K562 (cell line): ENCODE data around the gene VWC2.

Source experiments
- ATF1 ChIP-seq, 2 experiments: fragments of 450-650 bp in 1 of 2; IDR thresholded peaks; 2 replicates each; pipeline ENCODE4 v1.6.1; 2016; ENCODE audit warnings: missing compliant biosample characterization in 1 of 2, missing genetic modification characterization in 1 of 2
- EZH2 ChIP-seq: IDR thresholded peaks from 2 replicates; pipeline ENCODE4 v1.6.1; 2012; ENCODE audit warnings: low read depth, mild to moderate bottlenecking, inconsistent platforms, low read length, borderline replicate concordance
- KAT2B ChIP-seq: IDR thresholded peaks from one replicate; pipeline ENCODE4 v1.6.1; 2012; ENCODE audit warnings: low read depth, mild to moderate bottlenecking, control low read depth, inconsistent platforms, low read length, moderate library complexity
- NR2C2 ChIP-seq, 2 experiments: fragments of 200-800 bp in 1 of 2; sonication (Bioruptor generic) in 1 of 2; sonication (generic) in 1 of 2; formaldehyde crosslinking in 1 of 2; IDR thresholded peaks; 2 replicates each; pipeline versions ENCODE4 v1.6.1 to v1.8.0; 2016 to 2022; ENCODE audit warnings: mild to moderate bottlenecking in 1 of 2, missing compliant biosample characterization in 1 of 2, missing genetic modification characterization in 1 of 2, missing genetic modification reagents in 1 of 2
- POLR2AphosphoS5 ChIP-seq: IDR thresholded peaks from 2 replicates; pipeline ENCODE4 v1.6.1; 2011; ENCODE audit warnings: mild to moderate bottlenecking, low read depth, low read length, moderate library complexity; ENCODE audit not compliant: control insufficient read depth, insufficient read depth
- RAD21 ChIP-seq, 2 experiments: fragments of 250-450 bp in 1 of 2; fragments of 450-650 bp in 1 of 2; sonication (Bioruptor Pico) in 1 of 2; formaldehyde crosslinking in 1 of 2; IDR thresholded peaks in 1 of 2; conservative IDR thresholded peaks in 1 of 2; 2 replicates each; pipeline versions ENCODE4 v1.4.0 to v1.8.0; 2020 to 2022; ENCODE audit warnings: mild to moderate bottlenecking in 2 of 2, moderate library complexity in 1 of 2
- SP1 ChIP-seq: sonication (generic); formaldehyde crosslinking; IDR thresholded peaks from 2 replicates; pipeline ENCODE4 v1.8.1; 2022; ENCODE audit warnings: mild to moderate bottlenecking, missing genetic modification reagents
- STAG1 ChIP-seq: sonication (generic); formaldehyde crosslinking; IDR thresholded peaks from 2 replicates; pipeline ENCODE4 v1.5.0; 2020; ENCODE audit warnings: missing genetic modification reagents, borderline replicate concordance
- TEAD4 ChIP-seq, 2 experiments: sonication (generic) in 1 of 2; formaldehyde crosslinking in 1 of 2; IDR thresholded peaks; 2 replicates each; pipeline versions ENCODE4 v1.6.1 to v1.8.0; 2012 to 2022; ENCODE audit warnings: borderline replicate concordance in 1 of 2, inconsistent platforms in 1 of 2, low read length in 1 of 2, mild to moderate bottlenecking in 1 of 2, missing genetic modification reagents in 1 of 2
- TF ChIP-seq, protein P1 (sequence below), 3 experiments: IDR thresholded peaks in 2 of 3; conservative IDR thresholded peaks in 1 of 3; 2 replicates each; pipeline ENCODE4 v1.5.1; 2011 to 2012; ENCODE audit warnings: low read length in 3 of 3, mild to moderate bottlenecking in 3 of 3, control low read depth in 2 of 3, improper control_type of control experiment in 1 of 3, inconsistent platforms in 1 of 3, low read depth in 1 of 3, mixed read lengths in 1 of 3, moderate library complexity in 1 of 3; ENCODE audit not compliant: insufficient read depth in 2 of 3
- TF ChIP-seq, protein P2 (sequence below), 2 experiments: fragments of 450-650 bp in 1 of 2; sonication (generic) in 1 of 2; formaldehyde crosslinking in 1 of 2; IDR thresholded peaks in 1 of 2; conservative IDR thresholded peaks in 1 of 2; 2 replicates each; pipeline versions ENCODE4 v1.6.1 to v1.8.1; 2016 to 2023; ENCODE audit warnings: mild to moderate bottlenecking in 2 of 2, moderate library complexity in 2 of 2, inconsistent platforms in 1 of 2, missing genetic modification reagents in 1 of 2
- TF ChIP-seq, protein P3 (sequence below): fragments of 150-350 bp; IDR thresholded peaks from 2 replicates; pipeline ENCODE4 v1.6.1; 2014; ENCODE audit warnings: low read depth, mild to moderate bottlenecking, low read length, borderline replicate concordance
- TF ChIP-seq, protein P4 (sequence below): fragments of 250-450 bp; sonication (Bioruptor Pico); IDR thresholded peaks from 2 replicates; pipeline ENCODE4 v1.8.0; 2022; ENCODE audit warnings: moderate library complexity, mild to moderate bottlenecking, inconsistent platforms

DNA sequence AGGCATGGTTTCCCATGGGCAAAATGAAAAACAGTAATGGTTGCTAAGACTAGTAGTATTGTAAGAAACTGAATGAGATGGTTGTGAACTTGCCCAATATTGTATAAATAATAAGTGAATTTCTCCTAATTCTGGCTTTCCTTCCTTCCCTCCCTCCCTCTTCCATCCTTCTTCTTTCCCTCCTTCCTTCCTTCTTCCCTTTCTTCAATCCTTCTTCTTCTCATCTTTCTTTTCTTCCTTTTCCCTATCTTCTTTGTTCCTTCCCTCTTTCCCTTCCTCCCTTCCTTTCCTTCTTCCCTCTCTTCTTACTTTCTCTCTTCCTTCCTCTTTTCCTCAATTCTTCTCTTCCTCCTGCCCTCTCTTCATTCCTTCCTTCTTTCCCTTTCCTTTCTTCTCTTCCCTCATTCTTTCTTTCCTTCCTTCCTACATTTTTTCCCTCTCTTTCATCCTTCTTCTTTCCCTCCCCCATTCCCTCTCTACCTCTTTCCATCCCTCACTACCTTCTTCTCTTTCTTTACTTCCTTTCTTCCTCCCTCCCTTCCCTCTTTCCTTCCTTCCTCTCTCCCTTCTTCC lies 4.1 kb upstream of the VWC2 start:
- TF ChIP-seq SP1 (CRISPR knock-in tag) (no peak), POLR2AphosphoS5 (no peak), EZH2 (no peak), KAT2B (no peak), RAD21 (CRISPR knock-in tag; conservative IDR thresholded peaks at IDR 0.05 in 1 of 2, IDR thresholded peaks at IDR 0.05 in 1 of 2) (no peak), ATF1 (CRISPR knock-in tag; IDR thresholded peaks at IDR 0.05) (no peak), ATF1 (tag; IDR thresholded peaks at IDR 0.05) (no peak), STAG1 (CRISPR knock-in tag) (no peak), TEAD4 (IDR thresholded peaks at IDR 0.05; ENCODE audit: low read length) (no peak), TEAD4 (CRISPR knock-in tag; IDR thresholded peaks at IDR 0.05; ENCODE audit: borderline replicate concordance) (no peak), NR2C2 (CRISPR knock-in tag; IDR thresholded peaks at IDR 0.05) (no peak), NR2C2 (tag; IDR thresholded peaks at IDR 0.05) (no peak)
- TF ChIP-seq, protein P1, sequence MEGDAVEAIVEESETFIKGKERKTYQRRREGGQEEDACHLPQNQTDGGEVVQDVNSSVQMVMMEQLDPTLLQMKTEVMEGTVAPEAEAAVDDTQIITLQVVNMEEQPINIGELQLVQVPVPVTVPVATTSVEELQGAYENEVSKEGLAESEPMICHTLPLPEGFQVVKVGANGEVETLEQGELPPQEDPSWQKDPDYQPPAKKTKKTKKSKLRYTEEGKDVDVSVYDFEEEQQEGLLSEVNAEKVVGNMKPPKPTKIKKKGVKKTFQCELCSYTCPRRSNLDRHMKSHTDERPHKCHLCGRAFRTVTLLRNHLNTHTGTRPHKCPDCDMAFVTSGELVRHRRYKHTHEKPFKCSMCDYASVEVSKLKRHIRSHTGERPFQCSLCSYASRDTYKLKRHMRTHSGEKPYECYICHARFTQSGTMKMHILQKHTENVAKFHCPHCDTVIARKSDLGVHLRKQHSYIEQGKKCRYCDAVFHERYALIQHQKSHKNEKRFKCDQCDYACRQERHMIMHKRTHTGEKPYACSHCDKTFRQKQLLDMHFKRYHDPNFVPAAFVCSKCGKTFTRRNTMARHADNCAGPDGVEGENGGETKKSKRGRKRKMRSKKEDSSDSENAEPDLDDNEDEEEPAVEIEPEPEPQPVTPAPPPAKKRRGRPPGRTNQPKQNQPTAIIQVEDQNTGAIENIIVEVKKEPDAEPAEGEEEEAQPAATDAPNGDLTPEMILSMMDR (IDR thresholded peaks at IDR 0.05 in 2 of 3, conservative IDR thresholded peaks at IDR 0.05 in 1 of 3; ENCODE audit: insufficient read depth in 2 of 3, low read depth in 1 of 3, low read length in 3 of 3): no peak
- TF ChIP-seq, protein P2, sequence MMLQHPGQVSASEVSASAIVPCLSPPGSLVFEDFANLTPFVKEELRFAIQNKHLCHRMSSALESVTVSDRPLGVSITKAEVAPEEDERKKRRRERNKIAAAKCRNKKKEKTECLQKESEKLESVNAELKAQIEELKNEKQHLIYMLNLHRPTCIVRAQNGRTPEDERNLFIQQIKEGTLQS (IDR thresholded peaks at IDR 0.05): no peak
- TF ChIP-seq, protein P2 (CRISPR knock-in tag; conservative IDR thresholded peaks at IDR 0.05): no peak
- TF ChIP-seq, protein P3, sequence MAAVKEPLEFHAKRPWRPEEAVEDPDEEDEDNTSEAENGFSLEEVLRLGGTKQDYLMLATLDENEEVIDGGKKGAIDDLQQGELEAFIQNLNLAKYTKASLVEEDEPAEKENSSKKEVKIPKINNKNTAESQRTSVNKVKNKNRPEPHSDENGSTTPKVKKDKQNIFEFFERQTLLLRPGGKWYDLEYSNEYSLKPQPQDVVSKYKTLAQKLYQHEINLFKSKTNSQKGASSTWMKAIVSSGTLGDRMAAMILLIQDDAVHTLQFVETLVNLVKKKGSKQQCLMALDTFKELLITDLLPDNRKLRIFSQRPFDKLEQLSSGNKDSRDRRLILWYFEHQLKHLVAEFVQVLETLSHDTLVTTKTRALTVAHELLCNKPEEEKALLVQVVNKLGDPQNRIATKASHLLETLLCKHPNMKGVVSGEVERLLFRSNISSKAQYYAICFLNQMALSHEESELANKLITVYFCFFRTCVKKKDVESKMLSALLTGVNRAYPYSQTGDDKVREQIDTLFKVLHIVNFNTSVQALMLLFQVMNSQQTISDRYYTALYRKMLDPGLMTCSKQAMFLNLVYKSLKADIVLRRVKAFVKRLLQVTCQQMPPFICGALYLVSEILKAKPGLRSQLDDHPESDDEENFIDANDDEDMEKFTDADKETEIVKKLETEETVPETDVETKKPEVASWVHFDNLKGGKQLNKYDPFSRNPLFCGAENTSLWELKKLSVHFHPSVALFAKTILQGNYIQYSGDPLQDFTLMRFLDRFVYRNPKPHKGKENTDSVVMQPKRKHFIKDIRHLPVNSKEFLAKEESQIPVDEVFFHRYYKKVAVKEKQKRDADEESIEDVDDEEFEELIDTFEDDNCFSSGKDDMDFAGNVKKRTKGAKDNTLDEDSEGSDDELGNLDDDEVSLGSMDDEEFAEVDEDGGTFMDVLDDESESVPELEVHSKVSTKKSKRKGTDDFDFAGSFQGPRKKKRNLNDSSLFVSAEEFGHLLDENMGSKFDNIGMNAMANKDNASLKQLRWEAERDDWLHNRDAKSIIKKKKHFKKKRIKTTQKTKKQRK: no peak
- TF ChIP-seq, protein P4, sequence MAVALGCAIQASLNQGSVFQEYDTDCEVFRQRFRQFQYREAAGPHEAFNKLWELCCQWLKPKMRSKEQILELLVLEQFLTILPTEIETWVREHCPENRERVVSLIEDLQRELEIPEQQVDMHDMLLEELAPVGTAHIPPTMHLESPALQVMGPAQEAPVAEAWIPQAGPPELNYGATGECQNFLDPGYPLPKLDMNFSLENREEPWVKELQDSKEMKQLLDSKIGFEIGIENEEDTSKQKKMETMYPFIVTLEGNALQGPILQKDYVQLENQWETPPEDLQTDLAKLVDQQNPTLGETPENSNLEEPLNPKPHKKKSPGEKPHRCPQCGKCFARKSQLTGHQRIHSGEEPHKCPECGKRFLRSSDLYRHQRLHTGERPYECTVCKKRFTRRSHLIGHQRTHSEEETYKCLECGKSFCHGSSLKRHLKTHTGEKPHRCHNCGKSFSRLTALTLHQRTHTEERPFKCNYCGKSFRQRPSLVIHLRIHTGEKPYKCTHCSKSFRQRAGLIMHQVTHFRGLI: no peak
